GM21526 (cell line): ENCODE measurements around the gene DLST.
A peak's percentile ranks its signal among the peaks of the same experiment; 100 is the strongest.

Experiments used
- ATAC-seq: cut with Tn5 transposase; IDR thresholded peaks from one replicate; pipeline ENCODE4 v1.9.1; 2021; ENCODE audit warnings: moderate library complexity; ENCODE audit not compliant: unreplicated experiment, low FRiP score

Gene DLST

GRCh38 chr14:74881431-74882102 lies at the start of gene DLST:
DLST (plus strand) TSS chr14:74881916; CDS start chr14:74881954, 38 bp downstream.
- ATAC-seq: peak; percentile 84

- ATAC-seq: no peak
Measured at GRCh38 chr14:74832849-74833248, 48.9 kb upstream of the DLST start.

GRCh38 chr14:74834692-74835392 lies 46.9 kb upstream of the DLST start:
- no peak for ATAC-seq

GRCh38 chr14:74835645-74836250 lies 46.0 kb upstream of the DLST start:
- ATAC-seq: no peak

- ATAC-seq: no peak
Measured at GRCh38 chr14:74836251-74836960, 45.3 kb upstream of the DLST start.

- no peak for ATAC-seq
Measured at GRCh38 chr14:74838166-74838565, 43.5 kb upstream of the DLST start.

GRCh38 chr14:74840603-74841030 lies 41.1 kb upstream of the DLST start:
- no peak for ATAC-seq

- ATAC-seq: peak; percentile 73
Measured at GRCh38 chr14:74841230-74842207, 40.2 kb upstream of the DLST start.

- no peak for ATAC-seq
Measured at GRCh38 chr14:74843653-74844052, 38.1 kb upstream of the DLST start.

GRCh38 chr14:74846168-74846567 lies 35.5 kb upstream of the DLST start:
- ATAC-seq: no peak

- no peak for ATAC-seq
Measured at GRCh38 chr14:74846968-74847665, 34.6 kb upstream of the DLST start.

- no peak for ATAC-seq
Measured at GRCh38 chr14:74848768-74849167, 32.9 kb upstream of the DLST start.

- no peak for ATAC-seq
Measured at GRCh38 chr14:74852922-74853530, 28.7 kb upstream of the DLST start.

GRCh38 chr14:74853581-74853980 lies 28.1 kb upstream of the DLST start:
- no peak for ATAC-seq

GRCh38 chr14:74855021-74855420 lies 26.7 kb upstream of the DLST start:
- ATAC-seq: no peak

- no peak for ATAC-seq
Measured at GRCh38 chr14:74855945-74856344, 25.8 kb upstream of the DLST start.

- no peak for ATAC-seq
Measured at GRCh38 chr14:74856366-74856765, 25.4 kb upstream of the DLST start.

- ATAC-seq: no peak
Measured at GRCh38 chr14:74858022-74858421, 23.7 kb upstream of the DLST start.
